Tibial nerve (tissue), 3 donors: ENCODE results near the gene NBPF1.

Experiments
- CTCF ChIP-seq, 5 experiments: fragments of 200-600 bp in 3 of 5; fragments of 450-650 bp in 2 of 5; sonication (generic) in 3 of 5; IDR thresholded peaks; one replicate each; pipeline ENCODE4 v1.5.1; 2016 to 2019; ENCODE audit warnings: antibody characterized with exemption in 5 of 5, mild to moderate bottlenecking in 3 of 5, moderate library complexity in 2 of 5
- POLR2A ChIP-seq, 2 donors: fragments of 450-650 bp; IDR thresholded peaks; one replicate each; pipeline ENCODE4 v1.6.1; 2017; ENCODE audit warnings: antibody characterized with exemption in 2 of 2, mild to moderate bottlenecking in 2 of 2, moderate library complexity in 2 of 2

DNA sequence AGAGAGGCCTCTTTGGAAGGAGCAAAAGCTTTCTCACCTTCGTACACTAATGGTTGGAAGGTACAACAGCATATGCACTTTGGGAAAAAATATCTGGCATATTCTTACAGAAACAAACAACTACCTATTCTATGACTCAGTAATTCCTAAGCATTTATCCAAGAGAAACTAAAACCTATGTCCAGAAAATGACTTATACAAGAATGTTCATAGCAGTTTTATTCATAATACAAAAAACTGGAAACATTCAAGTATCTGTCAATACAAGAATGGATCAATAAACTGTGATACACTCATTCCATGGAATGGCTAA, 8.2 kb downstream of the NBPF1 start:
- no peak for TF ChIP-seq CTCF (IDR thresholded peaks at IDR 0.05)
- TF ChIP-seq POLR2A (IDR thresholded peaks at IDR 0.05): no peak
